Activated CD8-positive, alpha-beta memory T cell treated with anti-CD3 and anti-CD28 coated beads for 1 hour (primary cell): Measurements from ENCODE around the gene TMEM98.
"Not testable (repeated sequence)": the region's sequence is repeated elsewhere in the genome, so short reads cannot be mapped to it uniquely, and the experiment has no call there.

Source experiments
- DNase-seq, 2 donors: peaks; one replicate each; pipeline ENCODE4 v3.0.0-alpha.2; 2020; ENCODE audit warnings: low read depth in 1 of 2; ENCODE audit errors: extremely low read depth in 1 of 2

The TMEM98 gene

GRCh38 chr17:32971171-32971570, 43.2 kb downstream of the TMEM98 start:
- DNase-seq = no peak

DNA sequence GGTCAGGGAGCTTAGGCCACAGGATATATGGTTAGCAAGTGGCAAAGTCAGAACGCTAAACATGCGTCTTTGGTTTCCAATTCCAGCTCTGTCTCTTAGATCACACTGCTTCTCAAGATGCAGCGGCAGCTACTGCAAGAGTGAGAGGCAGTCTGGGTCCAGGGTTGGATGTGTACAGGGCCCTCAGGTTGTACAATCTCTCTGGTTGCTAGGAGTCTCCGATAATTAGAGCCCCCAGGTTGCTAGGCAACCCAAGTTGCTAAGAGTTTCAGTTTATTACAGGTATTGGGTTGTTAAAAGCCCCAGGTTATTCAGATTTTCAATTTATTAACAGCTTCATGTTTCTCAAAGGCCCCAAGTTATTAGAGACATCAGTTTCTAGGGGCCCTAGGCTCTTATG, 48.2 kb downstream of the TMEM98 start:
- no peak for DNase-seq

GRCh38 chr17:32976605-32977004, 48.7 kb downstream of the TMEM98 start:
- no peak for DNase-seq

- no peak for DNase-seq
Measured at GRCh38 chr17:32980230-32980629, 52.3 kb downstream of the TMEM98 start.

DNA sequence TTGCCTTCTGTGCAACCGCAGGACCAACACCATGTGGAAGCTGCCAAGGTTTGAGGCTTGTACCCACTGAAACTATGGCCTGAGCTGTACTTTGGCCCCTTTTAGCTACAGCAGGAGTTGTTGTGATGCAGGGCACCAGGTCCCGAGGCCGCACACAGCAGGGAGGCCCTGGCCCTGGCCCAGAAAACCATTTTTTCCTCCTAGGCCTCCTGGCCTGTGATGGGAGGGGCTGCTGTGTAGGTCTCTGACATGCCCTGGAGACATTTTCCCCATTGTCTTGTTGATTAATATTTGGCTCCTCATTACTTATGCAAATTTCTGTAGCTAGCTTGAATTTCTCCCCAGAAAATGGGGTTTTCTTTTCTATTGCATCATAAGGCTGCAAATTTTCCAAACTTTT, 53.7 kb downstream of the TMEM98 start:
- DNase-seq = not testable (repeated sequence)

- DNase-seq = no peak
Measured at GRCh38 chr17:32985050-32985756, 57.2 kb downstream of the TMEM98 start.

- not testable (repeated sequence) for DNase-seq
Measured at GRCh38 chr17:32987453-32987805, 59.5 kb downstream of the TMEM98 start.

- DNase-seq = not testable (repeated sequence)
Measured at GRCh38 chr17:32987868-32988267, 59.9 kb downstream of the TMEM98 start.

GRCh38 chr17:32988481-32989101, 60.6 kb downstream of the TMEM98 start:
- DNase-seq = no peak

GRCh38 chr17:32992321-32993033, 64.5 kb downstream of the TMEM98 start:
- no peak for DNase-seq

DNA sequence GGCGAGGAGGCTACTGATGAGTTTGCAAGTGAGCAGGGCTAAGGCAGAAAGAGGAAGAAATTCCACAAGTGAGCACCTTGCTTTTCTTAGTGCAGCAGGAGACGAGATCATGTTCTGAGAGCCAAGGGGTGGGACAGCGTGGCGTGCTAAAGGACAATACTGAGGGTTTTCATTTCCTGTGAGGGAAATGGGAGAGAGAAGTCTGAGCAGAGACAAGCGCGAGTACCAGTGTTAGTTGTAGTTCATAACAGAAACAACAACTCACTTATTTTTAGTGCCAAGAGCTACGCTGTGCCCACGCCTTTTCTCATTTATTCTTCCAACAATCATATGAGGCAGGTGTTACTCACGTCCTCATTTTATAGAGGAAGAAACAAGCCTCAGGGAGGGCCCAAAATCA, 66.0 kb downstream of the TMEM98 start:
- no peak for DNase-seq
